Mammary epithelial cell (primary cell): Measurements from ENCODE around the gene DLG1.

Experiments used
- EZH2 ChIP-seq: IDR thresholded peaks from 2 replicates; pipeline ENCODE4 v1.6.1; 2012; ENCODE audit warnings: low read length, inconsistent platforms, borderline replicate concordance
- TF ChIP-seq, protein P1 (sequence below), 2 donors: IDR thresholded peaks in 1 of 2; conservative IDR thresholded peaks in 1 of 2; 2 replicates each; pipeline ENCODE4 v1.5.1; 2011 to 2012; ENCODE audit warnings: inconsistent platforms in 2 of 2, low read length in 2 of 2, mild to moderate bottlenecking in 2 of 2, control low read depth in 1 of 2, low read depth in 1 of 2; ENCODE audit not compliant: insufficient read depth in 1 of 2; ENCODE audit errors: extremely low read depth in 1 of 2

DNA sequence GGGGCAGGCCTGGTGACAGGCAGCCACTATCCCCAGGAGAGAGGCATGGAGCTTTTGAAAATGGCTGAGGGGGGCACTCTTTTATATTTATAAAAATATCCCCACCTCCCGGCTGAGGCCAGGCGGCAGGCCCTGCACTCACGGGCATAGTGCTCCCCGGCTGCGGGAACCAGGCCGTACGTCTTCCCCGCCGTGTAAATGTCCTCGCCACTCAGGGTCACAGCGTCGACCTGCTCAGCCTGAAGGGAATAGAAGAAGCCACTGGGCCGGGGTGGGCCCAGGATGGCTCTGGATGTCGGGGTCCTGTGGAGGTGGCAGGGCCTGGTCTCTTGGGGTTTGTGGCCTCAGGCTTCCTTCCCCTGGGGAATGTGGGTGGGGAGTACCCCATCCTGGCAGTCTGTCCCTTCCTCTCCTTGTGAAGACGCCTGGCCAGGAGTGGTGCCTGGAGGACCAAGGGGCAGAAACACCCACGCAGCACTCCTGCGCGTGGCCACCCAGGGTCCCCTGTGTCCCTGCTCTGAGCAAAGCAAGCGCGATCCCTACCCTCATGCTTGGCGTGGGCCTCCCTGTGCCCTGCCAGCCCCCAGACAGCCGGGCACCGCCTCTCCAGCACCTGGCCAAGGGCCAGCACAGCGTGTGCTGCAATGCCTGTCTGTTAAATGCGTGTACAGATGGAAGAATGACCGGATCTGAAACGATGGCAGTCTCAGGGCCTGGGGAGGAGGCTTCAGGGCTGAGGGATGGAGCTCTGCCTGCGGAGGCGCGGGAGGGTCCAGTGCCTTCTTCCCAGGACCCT, 287.7 kb downstream of the DLG1 start:
- TF ChIP-seq, protein P1, sequence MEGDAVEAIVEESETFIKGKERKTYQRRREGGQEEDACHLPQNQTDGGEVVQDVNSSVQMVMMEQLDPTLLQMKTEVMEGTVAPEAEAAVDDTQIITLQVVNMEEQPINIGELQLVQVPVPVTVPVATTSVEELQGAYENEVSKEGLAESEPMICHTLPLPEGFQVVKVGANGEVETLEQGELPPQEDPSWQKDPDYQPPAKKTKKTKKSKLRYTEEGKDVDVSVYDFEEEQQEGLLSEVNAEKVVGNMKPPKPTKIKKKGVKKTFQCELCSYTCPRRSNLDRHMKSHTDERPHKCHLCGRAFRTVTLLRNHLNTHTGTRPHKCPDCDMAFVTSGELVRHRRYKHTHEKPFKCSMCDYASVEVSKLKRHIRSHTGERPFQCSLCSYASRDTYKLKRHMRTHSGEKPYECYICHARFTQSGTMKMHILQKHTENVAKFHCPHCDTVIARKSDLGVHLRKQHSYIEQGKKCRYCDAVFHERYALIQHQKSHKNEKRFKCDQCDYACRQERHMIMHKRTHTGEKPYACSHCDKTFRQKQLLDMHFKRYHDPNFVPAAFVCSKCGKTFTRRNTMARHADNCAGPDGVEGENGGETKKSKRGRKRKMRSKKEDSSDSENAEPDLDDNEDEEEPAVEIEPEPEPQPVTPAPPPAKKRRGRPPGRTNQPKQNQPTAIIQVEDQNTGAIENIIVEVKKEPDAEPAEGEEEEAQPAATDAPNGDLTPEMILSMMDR (conservative IDR thresholded peaks at IDR 0.05 in 1 of 2, IDR thresholded peaks at IDR 0.05 in 1 of 2; ENCODE audit: extremely low read depth in 1 of 2, insufficient read depth in 1 of 2, low read depth in 1 of 2, low read length in 2 of 2): no peak
- TF ChIP-seq EZH2: no peak
